Glutamatergic neuron (in vitro differentiated cells): ENCODE results near the gene PTPRN2. TPM values are rescaled to one million over a fixed set of nuclear protein-coding genes. Genes with fewer than 3 reads are reported as not detected.

ENCODE experiments used
- DNase-seq: peaks from one replicate; pipeline ENCODE4 v3.0.0; 2022
- H3K27ac Mint-ChIP-seq: one replicate; pipeline ENCODE4 v1.8.0; 2020; ENCODE audit warnings: mild to moderate bottlenecking, mixed read lengths, inconsistent platforms; ENCODE audit not compliant: unreplicated experiment
- H3K27me3 Mint-ChIP-seq: one replicate; pipeline ENCODE4 v1.8.0; 2020; ENCODE audit warnings: mild to moderate bottlenecking, moderate library complexity, mixed read lengths, inconsistent platforms; ENCODE audit not compliant: unreplicated experiment
- H3K36me3 Mint-ChIP-seq: one replicate; pipeline ENCODE4 v1.8.0; 2020; ENCODE audit warnings: mild to moderate bottlenecking, mixed read lengths, inconsistent platforms; ENCODE audit not compliant: unreplicated experiment
- H3K4me1 Mint-ChIP-seq: one replicate; pipeline ENCODE4 v1.8.0; 2020; ENCODE audit warnings: mild to moderate bottlenecking, low read depth, mixed read lengths, inconsistent platforms; ENCODE audit not compliant: unreplicated experiment
- H3K4me3 Mint-ChIP-seq: one replicate; pipeline ENCODE4 v1.8.0; 2020; ENCODE audit warnings: mild to moderate bottlenecking, mixed read lengths, inconsistent platforms; ENCODE audit not compliant: unreplicated experiment
- H3K9me3 Mint-ChIP-seq: one replicate; pipeline ENCODE4 v1.8.0; 2020; ENCODE audit warnings: mild to moderate bottlenecking, moderate library complexity, mixed read lengths, inconsistent platforms; ENCODE audit not compliant: unreplicated experiment
- CTCF ChIP-seq: fragments of 200-600 bp; sonication (generic); IDR thresholded peaks from one replicate; pipeline ENCODE4 v1.5.0; 2021; ENCODE audit not compliant: partially characterized antibody, unreplicated experiment
- total RNA-seq: library from RNA; stranded (reverse); fragmentation: NEBNext Ultra II Directional; extraction: Animal tissue kit (Norgen Biotek cat#: 25700); gene quantifications from one replicate; pipeline ENCODE4 v1.2.1, GENCODE V29; 2021; ENCODE audit not compliant: unreplicated experiment

Gene PTPRN2
- total RNA-seq, 1 donor from 2014 or later = 49.0 TPM

GRCh38 chr7:158258411-158259130 lies 329.1 kb downstream of the PTPRN2 start:
- DNase-seq = peak; percentile 5
- Mint-ChIP-seq H3K27ac (no peak overlapping the region), H3K36me3 (peaks cover 8% of the 10 kb centered on the region), H3K9me3 (peaks cover 10% of the 10 kb centered on the region), H3K27me3 (peaks cover 6% of the 10 kb centered on the region), H3K4me1 (no peaks in the 10 kb centered on the region), H3K4me3 (no peak overlapping the region)
- TF ChIP-seq CTCF = no peak

GRCh38 chr7:158257516-158258410 lies 329.9 kb downstream of the PTPRN2 start:
- no peaks in the 10 kb centered on the region for H3K4me1 Mint-ChIP-seq
- no peak for TF ChIP-seq CTCF
- H3K36me3 Mint-ChIP-seq = peaks cover 8% of the 10 kb centered on the region
- no peak overlapping the region for H3K4me3 Mint-ChIP-seq
- peak; percentile 7 for DNase-seq
- H3K9me3 Mint-ChIP-seq = peaks cover 15% of the 10 kb centered on the region
- no peak overlapping the region for H3K27ac Mint-ChIP-seq
- peaks cover 6% of the 10 kb centered on the region for H3K27me3 Mint-ChIP-seq

- Mint-ChIP-seq H3K4me1 (no peaks in the 10 kb centered on the region), H3K27me3 (peaks cover 6% of the 10 kb centered on the region), H3K36me3 (peaks cover 8% of the 10 kb centered on the region), H3K4me3 (no peak overlapping the region), H3K27ac (no peak overlapping the region), H3K9me3 (peaks cover 15% of the 10 kb centered on the region)
- TF ChIP-seq CTCF = no peak
- no peak for DNase-seq
Measured at GRCh38 chr7:158257001-158257400, 330.6 kb downstream of the PTPRN2 start.

GRCh38 chr7:158256091-158256816 lies 331.4 kb downstream of the PTPRN2 start:
- H3K9me3 Mint-ChIP-seq = peaks cover 15% of the 10 kb centered on the region
- peaks cover 8% of the 10 kb centered on the region for H3K36me3 Mint-ChIP-seq
- DNase-seq = no peak
- no peak overlapping the region for H3K27ac Mint-ChIP-seq
- no peak overlapping the region for H3K4me3 Mint-ChIP-seq
- TF ChIP-seq CTCF = no peak
- H3K27me3 Mint-ChIP-seq = peaks cover 7% of the 10 kb centered on the region
- H3K4me1 Mint-ChIP-seq = no peaks in the 10 kb centered on the region
